IPS-18c (cell line): ENCODE results near the gene OR4D10.
"Not testable (repeated sequence)": the region's sequence is repeated elsewhere in the genome, so short reads cannot be mapped to it uniquely, and the experiment has no call there.

Source experiments
- H3K4me3 ChIP-seq: 2 replicates; pipeline ENCODE4 v1.7.0; 2013; ENCODE audit warnings: low read depth, mild to moderate bottlenecking, low read length, moderate library complexity; ENCODE audit not compliant: insufficient read depth
- H3K9me3 ChIP-seq: one replicate; pipeline ENCODE4 v1.6.1; 2013; ENCODE audit warnings: mild to moderate bottlenecking, low read length, moderate library complexity; ENCODE audit not compliant: control insufficient read depth, insufficient read depth

The OR4D10 gene

DNA sequence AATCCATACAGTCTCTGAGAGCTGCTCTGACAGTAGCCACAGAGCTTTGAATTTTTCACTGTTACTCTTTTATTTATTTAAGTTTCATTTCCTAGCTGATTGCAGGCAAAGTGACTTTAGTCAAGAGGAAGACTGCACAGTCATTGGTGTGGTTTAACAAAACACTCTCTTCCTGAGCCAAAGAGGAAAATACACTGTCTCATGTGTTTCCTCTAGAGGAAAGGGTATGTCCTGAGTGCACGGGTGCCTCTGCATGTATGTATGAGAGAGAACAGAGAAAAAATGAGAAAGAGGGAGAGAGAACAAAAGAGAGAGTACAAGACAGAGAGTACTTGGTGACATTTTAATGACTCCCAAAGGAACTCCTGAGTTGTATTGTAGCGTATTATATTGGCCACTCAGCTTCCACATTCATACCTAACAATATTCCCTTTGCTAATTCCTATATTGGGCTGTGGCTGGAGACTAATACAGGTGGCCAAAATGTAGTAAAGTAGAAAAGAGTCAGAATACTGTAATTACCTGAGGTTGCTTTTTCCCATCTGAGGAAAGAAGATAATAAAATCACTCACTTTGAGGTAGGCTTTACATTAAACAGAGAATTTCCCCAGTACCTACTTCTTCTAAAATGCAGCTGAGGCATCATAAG, 38.0 kb downstream of the OR4D10 start, which contains the start of gene OR4D9:
Gene OR4D9 (plus strand): TSS at position 599 of the 649 bp plus-strand sequence. CDS start 3,374 bp downstream, outside the sequence.
- H3K4me3 ChIP-seq, result no peak within 1 kb of the TSS
- no peaks in the 10 kb centered on the region for H3K9me3 ChIP-seq

DNA sequence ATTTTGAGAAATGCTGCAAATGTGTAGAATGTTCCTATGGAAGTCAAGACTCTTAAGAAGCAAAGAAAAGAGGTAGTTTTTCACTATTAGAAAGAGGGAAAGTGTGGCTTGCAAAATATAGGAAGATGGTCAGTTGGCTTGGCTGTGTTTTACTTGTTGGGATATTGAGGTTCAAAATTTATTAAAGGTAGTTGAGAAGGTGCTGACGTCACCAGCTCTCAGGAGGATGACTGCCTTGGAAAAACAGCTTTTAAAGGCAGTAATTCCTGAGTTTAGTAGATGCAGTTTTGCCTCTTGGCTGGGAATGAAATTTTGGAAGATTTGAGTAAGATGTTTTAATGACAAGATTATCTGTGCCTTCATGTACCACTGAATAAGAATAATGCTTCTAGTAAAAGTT, 38.6 kb downstream of the OR4D10 start:
- H3K9me3 ChIP-seq, result no peaks in the 10 kb centered on the region
- no peak overlapping the region for H3K4me3 ChIP-seq

DNA sequence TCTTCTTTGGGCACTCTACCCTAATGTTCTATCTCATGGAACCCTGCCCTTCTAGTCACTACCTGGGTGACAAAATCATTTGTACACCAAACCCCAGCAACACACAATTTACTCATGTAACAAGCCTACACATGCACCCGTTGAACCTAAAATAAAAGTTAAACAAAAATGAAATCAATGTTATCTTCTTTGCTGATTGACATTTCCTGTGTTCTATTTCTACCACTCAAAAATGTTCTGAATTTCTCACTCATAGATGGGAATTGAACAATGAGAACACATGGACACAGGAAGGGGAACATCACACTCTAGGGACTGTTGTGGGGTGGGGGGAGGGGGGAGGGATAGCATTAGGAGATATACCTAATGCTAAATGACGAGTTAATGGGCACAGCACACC, 47.0 kb downstream of the OR4D10 start:
- H3K9me3 ChIP-seq, H3K4me3 ChIP-seq: not testable (repeated sequence)

DNA sequence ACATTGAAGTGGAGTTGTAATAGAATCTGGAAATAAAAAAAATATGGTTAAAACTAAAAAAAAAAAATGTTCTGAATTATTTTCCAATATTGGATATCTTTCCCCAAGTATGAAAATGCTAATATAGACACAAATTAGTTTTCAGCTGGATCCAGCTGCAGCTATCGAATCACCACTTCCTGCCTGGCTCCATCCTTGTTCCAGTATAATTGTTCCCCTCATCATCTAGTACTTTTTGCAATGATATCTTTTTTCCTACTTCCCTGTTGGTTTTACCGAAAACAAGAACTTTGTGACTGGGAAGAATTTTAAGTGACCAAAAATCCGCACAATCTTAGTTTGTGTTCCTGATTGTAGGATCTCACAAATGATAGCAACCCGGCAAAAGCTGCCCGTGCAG, 47.6 kb downstream of the OR4D10 start:
- H3K4me3 ChIP-seq, result no peak overlapping the region
- H3K9me3 ChIP-seq, result no peaks in the 10 kb centered on the region

GRCh38 chr11:59523541-59523940, 50.4 kb downstream of the OR4D10 start:
- Histone ChIP-seq H3K9me3 (no peaks in the 10 kb centered on the region), H3K4me3 (no peak overlapping the region)

DNA sequence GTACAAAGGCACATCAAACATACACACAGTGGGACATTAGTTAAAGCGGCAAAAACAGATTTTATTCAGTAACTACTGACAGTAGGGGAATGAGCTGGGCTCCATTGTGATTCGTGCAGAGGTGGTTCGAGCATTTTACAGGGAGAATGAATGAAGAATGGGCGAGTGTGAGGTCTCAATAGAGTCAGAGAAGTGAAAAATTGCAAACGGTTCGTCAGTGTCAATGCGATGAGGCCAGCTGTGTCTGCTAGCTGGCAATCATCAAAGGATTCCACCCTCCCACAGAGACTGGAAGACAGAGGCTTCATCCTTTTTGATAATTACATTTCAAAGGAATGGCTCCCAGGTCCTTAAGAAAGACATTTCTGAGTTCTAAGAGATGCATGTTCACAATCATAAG, 55.6 kb downstream of the OR4D10 start:
- Histone ChIP-seq H3K9me3 (no peaks in the 10 kb centered on the region), H3K4me3 (no peak overlapping the region)
